Parathyroid adenoma (tissue), 2 donors: ENCODE measurements around the gene DUSP3.

Source experiments
- H2AFZ ChIP-seq: fragments of 300-600 bp; sonication (generic); one replicate; pipeline ENCODE4 v1.7.0; 2017; ENCODE audit warnings: antibody characterized with exemption, mild to moderate bottlenecking
- H3K27ac ChIP-seq: fragments of 300-600 bp; sonication (generic); one replicate; pipeline ENCODE4 v1.7.0; 2017
- H3K27me3 ChIP-seq: fragments of 300-600 bp; sonication (generic); one replicate; pipeline ENCODE4 v1.7.0; 2017; ENCODE audit warnings: low read length; ENCODE audit not compliant: control insufficient read depth, insufficient read depth
- H3K36me3 ChIP-seq: fragments of 300-600 bp; sonication (generic); one replicate; pipeline ENCODE4 v1.7.0; 2017; ENCODE audit warnings: low read length; ENCODE audit not compliant: control insufficient read depth, insufficient read depth
- H3K4me1 ChIP-seq: fragments of 300-600 bp; sonication (generic); one replicate; pipeline ENCODE4 v1.7.0; 2017; ENCODE audit warnings: control low read depth
- H3K4me2 ChIP-seq: fragments of 300-600 bp; sonication (generic); one replicate; pipeline ENCODE4 v1.7.0; 2017; ENCODE audit warnings: low read length
- H3K4me3 ChIP-seq: fragments of 300-600 bp; sonication (generic); one replicate; pipeline ENCODE4 v1.7.0; 2017; ENCODE audit warnings: low read depth, low read length
- H3K79me2 ChIP-seq: fragments of 300-600 bp; sonication (generic); one replicate; pipeline ENCODE4 v1.7.0; 2017; ENCODE audit warnings: control low read depth
- H3K9ac ChIP-seq: fragments of 300-600 bp; sonication (generic); one replicate; pipeline ENCODE4 v1.7.0; 2017; ENCODE audit warnings: mild to moderate bottlenecking
- H3K9me3 ChIP-seq: fragments of 300-600 bp; sonication (generic); one replicate; pipeline ENCODE4 v1.7.0; 2017; ENCODE audit warnings: low read length; ENCODE audit not compliant: control insufficient read depth
- CTCF ChIP-seq: fragments of 300-600 bp; sonication (generic); IDR thresholded peaks from one replicate; pipeline ENCODE4 v1.7.0; 2017; ENCODE audit warnings: antibody characterized with exemption, mild to moderate bottlenecking
- donor health status: primary hyperparathyroidism.

Gene DUSP3

DNA sequence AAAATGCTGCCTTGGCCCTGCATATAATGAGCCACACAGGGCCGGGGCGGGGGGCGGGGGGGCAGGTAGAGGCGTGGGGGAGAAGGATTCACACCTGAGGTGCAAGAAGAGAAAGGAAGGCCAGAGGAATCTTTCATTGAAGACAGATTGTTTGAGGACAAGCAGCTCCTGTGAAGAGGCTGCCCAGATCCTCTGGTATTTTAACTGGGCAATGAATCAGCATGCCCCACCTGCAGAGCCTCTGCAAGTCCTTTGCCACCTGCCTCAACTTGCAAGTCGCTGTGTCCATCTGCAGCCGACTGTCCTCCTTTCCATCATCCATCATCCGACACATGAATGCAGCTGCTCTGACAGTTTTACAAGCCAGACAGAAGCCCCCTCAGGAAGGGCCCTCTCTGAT, 18.9 kb downstream of the DUSP3 start:
- Histone ChIP-seq H3K9me3 (no peaks in the 10 kb centered on the region), H3K4me3 (no peak overlapping the region), H3K4me2 (no peak overlapping the region), H3K79me2 (no peaks in the 10 kb centered on the region), H3K4me1 (no peaks in the 10 kb centered on the region), H3K27me3 (no peaks in the 10 kb centered on the region), H3K36me3 (no peaks in the 10 kb centered on the region), H2AFZ (no peak overlapping the region), H3K9ac (no peak overlapping the region), H3K27ac (no peak overlapping the region)
- TF ChIP-seq CTCF = no peak

- Histone ChIP-seq H3K4me1 (no peaks in the 10 kb centered on the region), H3K9ac (no peak within 1 kb of the TSS), H3K4me3 (no peak within 1 kb of the TSS), H3K4me2 (no peak within 1 kb of the TSS), H3K9me3 (no peaks in the 10 kb centered on the region), H3K79me2 (no peaks in the 10 kb centered on the region), H3K27me3 (no peaks in the 10 kb centered on the region), H3K36me3 (no peaks in the 10 kb centered on the region), H2AFZ (no peak within 1 kb of the TSS), H3K27ac (no peak within 1 kb of the TSS)
- no peak for TF ChIP-seq CTCF
Measured at GRCh38 chr17:43758497-43759174, 20.1 kb downstream of the DUSP3 start, which contains the start of gene SOST. Gene SOST (minus strand): TSS chr17:43758791. CDS start chr17:43758741, 50 bp downstream.

GRCh38 chr17:43758086-43758485, 20.7 kb downstream of the DUSP3 start:
- Histone ChIP-seq H3K9me3 (no peaks in the 10 kb centered on the region), H2AFZ (no peak overlapping the region), H3K27me3 (no peaks in the 10 kb centered on the region), H3K4me2 (no peak overlapping the region), H3K4me1 (no peaks in the 10 kb centered on the region), H3K36me3 (no peaks in the 10 kb centered on the region), H3K9ac (no peak overlapping the region), H3K27ac (no peak overlapping the region), H3K79me2 (no peaks in the 10 kb centered on the region), H3K4me3 (no peak overlapping the region)
- TF ChIP-seq CTCF = no peak

DNA sequence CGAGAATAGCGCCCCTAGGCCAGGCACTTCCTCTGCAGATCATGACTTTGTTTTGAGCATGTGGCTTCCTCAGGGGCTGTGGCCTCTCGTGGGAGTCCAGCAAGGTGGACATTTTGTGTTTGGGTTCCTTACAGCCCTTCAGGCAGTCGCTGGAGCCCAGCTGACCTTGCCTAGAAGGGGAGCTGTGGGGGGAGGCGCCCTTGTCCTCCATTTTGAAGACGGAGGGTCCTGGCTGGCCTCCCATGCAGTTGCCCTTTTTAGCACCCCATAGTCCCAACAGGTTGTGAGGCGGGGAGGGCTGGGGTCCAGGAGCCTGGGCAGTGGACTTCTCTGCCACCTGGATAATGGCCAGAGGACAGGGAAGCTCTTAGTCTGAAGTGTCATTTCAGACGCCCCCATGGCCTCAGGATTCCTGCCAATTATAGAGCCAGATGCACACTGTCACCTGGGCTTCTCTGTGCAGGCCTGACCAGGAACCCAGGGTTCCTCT, 21.6 kb downstream of the DUSP3 start:
- Histone ChIP-seq H3K79me2 (no peaks in the 10 kb centered on the region), H2AFZ (no peak overlapping the region), H3K4me2 (no peak overlapping the region), H3K27me3 (no peaks in the 10 kb centered on the region), H3K9me3 (no peaks in the 10 kb centered on the region), H3K36me3 (no peaks in the 10 kb centered on the region), H3K4me1 (no peaks in the 10 kb centered on the region), H3K27ac (no peak overlapping the region), H3K9ac (no peak overlapping the region), H3K4me3 (no peak overlapping the region)
- TF ChIP-seq CTCF = no peak

DNA sequence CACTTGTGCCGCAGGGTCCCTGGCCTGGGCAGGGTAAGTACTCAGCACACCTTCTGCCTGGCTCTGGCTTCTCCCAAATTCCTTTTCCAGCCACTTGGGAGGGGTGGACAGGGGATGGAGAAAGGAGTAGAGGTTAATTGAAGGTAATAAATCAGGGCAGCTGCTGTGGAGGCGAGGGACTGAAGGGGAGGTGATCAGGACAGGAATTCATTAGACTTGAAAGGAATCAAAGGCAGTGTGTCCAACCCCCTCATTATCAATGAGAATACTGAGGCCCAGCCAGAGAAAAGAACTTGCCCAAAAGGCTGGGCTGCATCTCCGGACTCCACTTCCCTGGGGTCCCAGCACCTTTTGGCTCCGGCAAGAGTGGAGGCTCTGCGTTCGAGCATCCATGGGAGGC, 22.6 kb downstream of the DUSP3 start:
- Histone ChIP-seq H3K4me3 (no peak overlapping the region), H3K9ac (no peak overlapping the region), H3K27me3 (no peaks in the 10 kb centered on the region), H2AFZ (no peak overlapping the region), H3K27ac (no peak overlapping the region), H3K9me3 (no peaks in the 10 kb centered on the region), H3K36me3 (no peaks in the 10 kb centered on the region), H3K4me2 (no peak overlapping the region), H3K4me1 (no peaks in the 10 kb centered on the region), H3K79me2 (no peaks in the 10 kb centered on the region)
- TF ChIP-seq CTCF = no peak
